Epidermal melanocyte (primary cell): ENCODE results near the gene TSPOAP1.

ENCODE experiments used
- DNase-seq: peaks from one replicate; pipeline ENCODE4 v3.0.0; 2011; ENCODE audit warnings: low spot score; ENCODE audit not compliant: insufficient read length

TSPOAP1 gene

DNA sequence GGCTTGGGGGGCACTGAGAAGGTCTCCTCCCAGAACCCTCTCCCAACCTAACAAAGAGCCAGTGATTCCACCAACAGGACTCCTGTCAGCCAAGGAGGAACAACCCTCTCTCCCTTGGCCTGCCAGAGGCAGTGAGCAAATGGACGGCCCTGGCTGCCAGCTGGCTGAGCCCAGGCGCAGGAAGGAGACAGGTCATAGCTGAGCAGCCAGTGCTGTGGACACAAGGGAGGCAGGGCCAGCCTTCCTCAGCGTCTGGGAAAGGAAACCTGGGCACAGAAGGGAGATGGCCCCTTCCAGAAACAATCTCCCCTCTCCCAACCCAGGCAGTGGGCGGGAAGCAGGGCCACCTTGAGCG, 50.0 kb downstream of the TSPOAP1 start:
- DNase-seq: no peak

DNA sequence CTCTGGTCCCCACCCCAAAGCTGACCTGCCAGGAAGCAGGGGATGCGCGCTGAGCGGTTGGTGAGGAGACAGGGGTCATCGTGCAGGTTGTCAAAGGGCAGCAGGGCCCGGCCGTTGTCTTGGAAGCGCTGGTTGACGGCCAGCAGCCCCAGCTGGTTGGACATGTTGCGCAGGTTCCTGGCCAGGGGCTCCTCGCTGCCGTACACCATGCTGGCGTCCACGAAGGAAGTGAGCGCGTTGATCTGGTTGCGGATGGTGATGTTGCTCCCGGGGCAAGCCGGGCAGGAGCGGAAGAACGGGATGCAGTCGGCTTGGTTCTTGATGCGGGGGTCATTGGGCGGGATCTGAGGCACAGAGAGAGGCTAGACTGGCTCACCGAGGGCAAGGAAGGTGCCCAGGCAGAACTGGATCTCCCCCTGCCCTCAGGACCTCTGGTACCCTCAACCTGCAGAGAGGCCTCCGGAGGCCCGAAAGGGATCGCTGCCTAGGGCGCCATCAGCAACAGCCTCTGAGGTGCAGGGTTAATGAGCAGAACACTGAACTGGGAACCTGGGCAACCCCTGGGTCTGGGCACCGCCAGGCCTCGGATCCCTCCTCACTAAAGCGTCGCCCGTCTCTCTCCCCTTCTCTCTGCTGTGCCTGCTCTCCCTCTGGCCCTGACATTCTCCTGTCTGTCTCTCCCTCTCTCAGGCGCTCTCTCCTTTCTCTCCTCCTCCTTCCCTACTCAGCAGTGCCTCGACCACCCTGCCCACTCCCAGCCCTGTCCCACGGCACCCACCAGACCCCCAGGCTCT, 50.6 kb downstream of the TSPOAP1 start:
- no peak for DNase-seq

DNA sequence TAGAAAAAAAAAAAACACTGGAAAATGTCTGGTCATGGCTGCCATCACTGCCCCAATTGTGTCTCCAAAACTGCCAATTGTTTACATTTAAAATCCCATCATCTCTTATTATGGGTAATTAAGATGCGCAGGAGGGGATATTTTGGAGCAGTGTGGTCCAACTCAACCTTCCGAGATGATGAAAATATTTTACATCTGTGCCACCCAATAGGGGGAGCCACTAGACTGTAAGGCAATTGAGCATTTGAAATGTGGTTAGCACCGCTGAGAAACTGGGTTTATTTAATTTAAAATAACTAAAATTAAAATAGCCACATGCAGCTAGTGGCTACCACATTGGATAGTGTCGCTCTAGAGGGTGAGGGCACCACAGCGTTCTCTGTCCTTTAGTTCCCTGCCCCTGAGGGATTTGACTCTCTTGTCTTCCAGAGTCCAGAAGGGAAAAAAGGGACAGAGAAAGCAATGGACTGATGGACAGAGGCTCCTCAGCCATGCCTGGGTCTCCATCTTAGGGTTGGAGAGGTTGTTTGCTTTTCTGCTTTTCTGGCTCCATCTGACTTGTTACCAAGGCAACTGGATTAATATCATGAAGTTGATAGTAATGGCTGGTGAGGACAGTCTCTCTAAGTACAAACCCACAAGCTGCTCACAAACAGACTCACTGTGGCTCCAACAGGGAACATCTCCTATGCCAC, 51.3 kb downstream of the TSPOAP1 start:
- no peak for DNase-seq

GRCh38 chr17:58276423-58276822, 52.2 kb downstream of the TSPOAP1 start:
- DNase-seq: no peak

GRCh38 chr17:58275417-58275816, 53.2 kb downstream of the TSPOAP1 start:
- no peak for DNase-seq

- DNase-seq: no peak
These were observed 55.0 kb downstream of the TSPOAP1 start for GRCh38 chr17:58273453-58274104.

DNA sequence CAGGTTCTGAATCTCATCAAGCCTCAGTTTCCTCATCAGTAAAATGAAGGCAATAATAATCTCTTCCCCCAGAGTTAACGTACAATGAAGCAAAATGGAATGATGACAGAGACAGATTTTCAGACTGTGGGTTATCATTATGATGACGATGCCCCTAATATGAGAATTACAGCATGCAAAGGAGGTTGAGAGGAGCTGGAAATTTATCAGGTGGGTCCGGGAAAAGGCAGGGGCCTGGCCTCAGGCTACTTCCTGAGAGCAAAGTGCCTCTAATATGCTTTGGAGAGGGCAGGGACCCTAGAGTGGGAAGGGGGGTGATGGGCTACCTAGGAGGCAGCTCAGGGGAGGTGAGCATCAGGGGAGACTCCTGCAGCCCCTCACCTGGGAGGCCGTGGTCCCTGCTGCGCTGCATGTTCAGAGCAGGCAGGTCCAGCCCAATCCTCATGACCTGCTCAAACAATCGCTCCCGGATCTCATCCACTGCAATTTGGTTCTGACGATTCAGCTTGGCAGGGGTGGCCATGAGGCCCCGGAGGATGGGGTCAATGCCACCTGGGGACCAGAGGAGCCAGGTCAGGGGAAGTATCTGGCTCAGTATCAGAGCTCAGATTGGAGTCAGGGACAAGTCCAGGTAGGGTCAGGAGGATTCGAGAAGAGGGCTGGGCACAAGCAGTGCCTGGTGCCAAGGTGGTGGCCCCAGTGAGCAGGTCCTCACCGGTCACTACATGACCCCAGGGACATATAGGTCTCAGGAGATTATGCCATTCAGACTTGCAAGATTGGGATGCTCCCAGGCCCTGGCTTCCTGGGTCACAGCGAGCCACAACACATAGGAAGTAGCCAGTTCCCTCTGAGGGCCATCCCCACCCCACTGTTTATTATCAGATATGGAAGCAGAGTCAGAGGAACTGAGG, 56.0 kb downstream of the TSPOAP1 start:
- DNase-seq: no peak

DNA sequence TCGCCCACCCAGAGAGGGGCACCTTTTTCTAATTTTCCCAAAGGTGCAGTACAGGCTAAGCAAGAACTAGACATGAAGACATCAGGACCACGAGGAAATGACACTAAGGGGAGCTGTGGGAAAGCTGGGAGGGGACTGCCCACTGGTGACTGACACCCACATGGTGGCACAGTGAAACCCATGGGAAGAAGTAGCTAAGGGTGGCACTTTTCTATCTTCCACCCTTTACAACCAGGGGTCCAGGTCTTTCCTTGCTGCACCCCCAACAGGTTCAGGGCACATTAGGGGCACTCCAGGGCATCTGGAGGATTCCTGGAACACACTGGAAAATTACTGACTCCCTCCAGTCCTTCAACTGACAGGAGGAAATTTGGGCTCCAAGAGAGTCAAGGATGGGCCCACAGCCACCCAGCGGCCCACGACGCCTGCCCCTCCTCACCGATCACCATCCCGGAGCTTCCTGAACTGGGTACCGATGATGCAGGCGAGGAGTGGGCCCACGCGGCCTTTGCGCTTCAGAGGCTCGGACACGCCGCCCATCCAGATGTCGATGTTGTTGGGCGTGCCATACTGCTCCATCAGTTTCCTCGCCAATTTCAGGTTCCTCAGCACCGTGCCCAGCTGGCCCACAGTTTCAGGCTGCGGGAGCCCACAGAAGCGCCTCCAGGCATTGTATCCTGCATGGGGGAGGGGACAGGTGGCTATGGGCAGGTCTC, 57.2 kb downstream of the TSPOAP1 start:
- no peak for DNase-seq

DNA sequence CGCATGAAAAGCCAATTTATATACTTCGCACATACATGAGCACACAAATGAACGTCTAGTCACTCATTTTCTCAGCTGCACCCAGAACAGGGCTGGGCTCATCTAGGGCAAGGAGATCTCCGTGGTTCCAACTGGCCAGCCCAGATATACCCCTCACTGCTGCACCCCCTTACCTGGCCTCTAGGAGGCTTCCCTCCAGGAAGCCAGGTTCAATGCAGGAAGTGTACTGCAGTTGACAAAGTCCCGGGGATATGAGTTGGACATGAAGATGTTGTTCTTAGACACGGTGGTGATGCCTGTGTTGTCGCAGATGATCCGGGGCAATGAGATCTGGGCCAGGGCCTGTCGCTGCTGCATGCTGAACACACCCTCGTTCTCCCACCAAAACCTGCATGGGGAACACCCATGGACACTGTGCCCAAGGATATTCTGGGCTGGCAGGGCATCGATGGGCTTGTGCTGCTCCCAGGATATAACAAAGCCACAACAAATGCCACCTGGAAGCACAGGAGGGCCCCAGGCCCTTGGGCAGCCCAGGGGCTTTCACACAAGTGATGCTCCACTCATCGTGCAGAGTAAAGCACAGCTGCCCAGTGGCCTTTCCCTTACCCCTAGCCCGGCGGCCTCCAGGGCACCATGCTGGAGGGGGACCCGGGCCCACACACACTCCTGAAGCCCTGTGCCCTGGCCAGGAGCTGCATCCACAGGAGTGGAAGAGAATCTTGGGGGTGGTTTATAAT, 57.9 kb downstream of the TSPOAP1 start:
- DNase-seq: no peak

DNA sequence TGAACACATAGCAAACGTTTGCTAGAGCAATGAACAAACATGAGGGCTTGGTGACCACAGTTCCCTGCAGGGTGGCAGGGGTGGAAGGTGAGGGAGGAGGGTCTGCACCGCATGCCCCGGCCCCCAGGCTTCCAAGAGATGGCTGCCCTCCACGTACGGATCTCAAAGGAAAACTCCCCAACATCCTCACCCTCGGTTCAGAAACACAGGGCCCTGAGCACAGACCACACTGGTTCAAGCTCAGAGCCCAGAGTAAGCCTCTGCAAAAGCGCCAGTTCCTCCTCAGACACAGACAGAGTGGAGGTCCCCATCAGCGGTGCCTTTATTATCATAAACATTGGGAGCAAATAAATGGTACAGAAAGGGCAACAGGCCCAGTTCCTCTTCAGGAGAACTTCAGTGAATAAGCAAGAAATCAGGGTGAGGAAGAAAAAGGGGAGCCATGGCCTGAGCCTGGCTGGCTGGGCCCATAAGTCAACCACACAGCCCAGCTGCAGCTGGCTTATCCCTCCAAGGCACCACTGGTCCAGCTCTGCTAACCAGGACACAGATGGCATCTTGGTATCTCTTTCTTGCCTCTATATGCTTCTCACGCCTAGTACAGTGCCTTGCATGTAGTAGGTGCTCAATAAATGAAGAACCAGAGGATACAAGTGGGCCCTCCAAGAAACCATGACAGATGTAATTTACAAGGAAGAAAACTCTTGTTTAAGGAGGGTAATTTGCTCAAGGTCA, 58.9 kb downstream of the TSPOAP1 start:
- no peak for DNase-seq

DNA sequence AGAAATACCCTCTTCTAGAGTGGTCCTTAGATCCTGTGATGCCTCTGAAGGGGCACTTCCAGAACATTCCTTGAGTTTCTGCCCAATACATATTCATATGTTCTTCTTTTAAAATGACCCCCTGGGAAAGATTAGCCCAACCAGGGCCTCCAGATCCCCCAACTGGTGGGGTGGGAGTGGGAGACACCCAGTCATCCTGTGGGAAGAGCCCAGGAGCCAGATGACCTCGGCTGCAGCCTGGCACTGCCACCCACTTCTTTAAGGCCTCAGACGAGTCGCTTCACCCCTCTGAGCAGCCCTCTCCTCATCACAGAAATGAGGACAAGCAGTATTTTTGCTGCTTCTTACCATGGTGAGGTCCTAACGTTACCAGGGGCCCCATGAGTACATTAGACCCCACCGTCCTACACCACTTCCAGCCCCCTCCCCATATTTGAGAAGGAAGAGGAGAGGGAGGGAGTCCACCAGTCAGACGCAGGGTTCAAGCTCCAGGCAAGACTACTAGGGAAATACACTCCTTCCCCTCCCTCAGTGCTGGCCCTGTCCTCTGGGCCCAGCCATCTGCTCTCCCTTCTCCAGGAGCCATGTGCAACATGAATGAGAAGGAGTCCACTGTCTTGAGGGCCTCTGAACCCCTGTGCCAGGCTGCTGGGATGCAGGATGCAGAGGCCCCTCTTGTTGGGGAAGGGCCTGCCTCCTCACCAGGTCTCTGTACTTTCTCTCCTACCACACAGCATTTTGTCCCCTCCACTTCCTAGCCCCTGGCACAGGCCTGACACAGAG, 59.6 kb downstream of the TSPOAP1 start:
- DNase-seq: no peak

- no peak for DNase-seq
These were observed 60.3 kb downstream of the TSPOAP1 start for GRCh38 chr17:58268326-58268725.

GRCh38 chr17:58267347-58268324, 61.0 kb downstream of the TSPOAP1 start:
- DNase-seq: no peak

- DNase-seq: no peak
These were observed 62.4 kb downstream of the TSPOAP1 start for GRCh38 chr17:58265902-58266875.

GRCh38 chr17:58265271-58265670, 63.3 kb downstream of the TSPOAP1 start:
- DNase-seq: no peak

DNA sequence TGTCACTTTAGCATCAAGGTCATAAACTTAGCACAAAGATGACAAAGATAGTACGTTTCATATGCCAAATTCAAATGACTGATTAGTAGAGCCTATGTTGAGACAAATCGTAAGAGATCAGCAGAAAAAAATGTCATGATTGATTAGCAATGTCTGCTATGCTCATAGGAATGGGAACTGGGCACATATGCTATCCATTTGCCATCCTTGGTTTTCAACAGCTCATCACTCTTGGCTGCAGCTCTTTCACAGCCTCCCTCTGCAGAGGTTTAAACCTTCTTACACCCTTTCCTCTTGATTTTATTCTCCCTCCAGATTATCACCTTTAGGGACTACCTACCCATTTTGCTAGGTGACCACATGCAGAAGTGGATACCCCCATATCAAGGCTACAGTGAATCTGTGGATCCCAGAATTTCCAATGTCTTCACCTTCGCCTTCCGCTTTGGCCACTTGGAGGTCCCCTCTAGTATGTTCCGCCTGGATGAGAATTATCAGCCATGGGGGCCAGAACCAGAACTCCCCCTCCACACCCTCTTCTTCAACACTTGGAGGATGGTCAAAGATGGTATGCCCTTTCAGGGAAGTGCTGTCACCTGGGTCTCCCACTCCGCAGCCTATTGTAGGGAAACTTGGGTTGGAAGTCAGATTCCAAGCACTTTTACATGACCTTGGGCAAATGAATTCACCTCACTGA, 64.0 kb downstream of the TSPOAP1 start:
- DNase-seq: no peak
